Upper lobe of right lung (tissue), 1 donor: Measurements from ENCODE around the gene CEP120. TPM values are rescaled to one million over a fixed set of nuclear protein-coding genes. Genes with fewer than 3 reads are reported as not detected.
A peak's percentile ranks its signal among the peaks of the same experiment; 100 is the strongest.

ENCODE experiments used
- ATAC-seq: fragments of 200-7000 bp; cut with Tn5 transposase; one replicate; pipeline ENCODE4 v1.9.1; 2020; ENCODE audit warnings: mild to moderate bottlenecking, moderate library complexity
- DNase-seq: peaks from one replicate; pipeline ENCODE4 v3.0.0-alpha.2; 2020
- H3K27ac ChIP-seq: fragments of 200-600 bp; one replicate; pipeline ENCODE4 v1.8.0; 2022
- H3K27me3 ChIP-seq: fragments of 200-600 bp; one replicate; pipeline ENCODE4 v1.8.0; 2022; ENCODE audit warnings: mild to moderate bottlenecking
- H3K36me3 ChIP-seq: fragments of 200-600 bp; one replicate; pipeline ENCODE4 v1.8.0; 2022
- H3K4me1 ChIP-seq: fragments of 200-600 bp; one replicate; pipeline ENCODE4 v1.8.0; 2022
- H3K4me3 ChIP-seq: fragments of 200-600 bp; one replicate; pipeline ENCODE4 v1.8.0; 2022; ENCODE audit warnings: mild to moderate bottlenecking
- H3K9me3 ChIP-seq: fragments of 200-600 bp; one replicate; pipeline ENCODE4 v1.8.0; 2022
- CTCF ChIP-seq: fragments of 200-600 bp; IDR thresholded peaks from one replicate; pipeline ENCODE4 v1.8.0; 2022; ENCODE audit warnings: antibody characterized with exemption
- intact Hi-C: fragments of 100-400 bp; cut with DNase I; formaldehyde crosslinking; loops from one replicate; pipeline ENCODE4 v1.11.0; 2022
- total RNA-seq: library from RNA; stranded (reverse); fragmentation: NEBNext Ultra II Directional; extraction: Animal tissue kit (Norgen Biotek cat#: 25700); gene quantifications from one replicate; pipeline ENCODE4 v1.2.1, GENCODE V29; 2021
- donor health status: DM: no; HTN: yes; CAD: no; lungs with severe emphysema.

Gene CEP120
- total RNA-seq, 1 donor from 2014 or later = 19.5 TPM

GRCh38 chr5:123389794-123390193, 33.4 kb downstream of the CEP120 start:
- no peaks in the 10 kb centered on the region for H3K27me3 ChIP-seq
- ATAC-seq = no peak
- no peaks in the 10 kb centered on the region for H3K4me1 ChIP-seq
- peaks cover 64% of the 10 kb centered on the region for H3K36me3 ChIP-seq
- H3K4me3 ChIP-seq = no peak overlapping the region
- no peak overlapping the region for H3K27ac ChIP-seq
- H3K9me3 ChIP-seq = no peaks in the 10 kb centered on the region
- intact Hi-C loops = no loop called here
- no peak for DNase-seq
- no peak for TF ChIP-seq CTCF

- Histone ChIP-seq H3K9me3 (no peaks in the 10 kb centered on the region), H3K36me3 (peaks cover 82% of the 10 kb centered on the region), H3K4me3 (no peak overlapping the region), H3K4me1 (no peaks in the 10 kb centered on the region), H3K27ac (no peak overlapping the region), H3K27me3 (no peaks in the 10 kb centered on the region)
- no peak for TF ChIP-seq CTCF
- no peak for DNase-seq
- intact Hi-C loops = no loop called here
- no peak for ATAC-seq
Measured at GRCh38 chr5:123387313-123387712, 35.9 kb downstream of the CEP120 start.

- no peak for TF ChIP-seq CTCF
- no peaks in the 10 kb centered on the region for H3K4me1 ChIP-seq
- H3K27ac ChIP-seq = no peak overlapping the region
- intact Hi-C loops = no loop called here
- ATAC-seq = no peak
- no peak for DNase-seq
- no peaks in the 10 kb centered on the region for H3K9me3 ChIP-seq
- no peak overlapping the region for H3K4me3 ChIP-seq
- H3K27me3 ChIP-seq = no peaks in the 10 kb centered on the region
- H3K36me3 ChIP-seq = peaks cover 94% of the 10 kb centered on the region
Measured at GRCh38 chr5:123382252-123382651, 41.0 kb downstream of the CEP120 start.

GRCh38 chr5:123371575-123372179, 51.5 kb downstream of the CEP120 start:
- ATAC-seq (peak; percentile 54), DNase-seq (peak; percentile 75)
- TF ChIP-seq CTCF = peak; percentile 61
- Histone ChIP-seq H3K27me3 (no peaks in the 10 kb centered on the region), H3K9me3 (no peaks in the 10 kb centered on the region), H3K4me3 (no peak overlapping the region), H3K27ac (no peak overlapping the region), H3K4me1 (no peaks in the 10 kb centered on the region), H3K36me3 (peaks cover 49% of the 10 kb centered on the region)
- intact Hi-C loops = no loop called here

GRCh38 chr5:123369371-123369968, 53.7 kb downstream of the CEP120 start:
- intact Hi-C loops = no loop called here
- H3K9me3 ChIP-seq = no peaks in the 10 kb centered on the region

More at GRCh38 chr5:123369371-123369968, 53.7 kb downstream of the CEP120 start:
- ATAC-seq (no peak), DNase-seq (no peak)
- H3K4me3 ChIP-seq = no peak overlapping the region
- H3K36me3 ChIP-seq = peaks cover 31% of the 10 kb centered on the region
- no peak for TF ChIP-seq CTCF
- no peaks in the 10 kb centered on the region for H3K4me1 ChIP-seq
- no peaks in the 10 kb centered on the region for H3K27me3 ChIP-seq
- H3K27ac ChIP-seq = no peak overlapping the region
